Pancreas (tissue), 10 donors: Measurements from ENCODE around the gene NOVA2. TPM values are rescaled to one million over a fixed set of nuclear protein-coding genes. Genes with fewer than 3 reads are reported as not detected.

Experiments used
- ATAC-seq, 4 donors: fragments of 200-7000 bp; cut with Tn5 transposase; one replicate each; pipeline versions ENCODE4 v1.8.0 to v1.9.1; 2020; ENCODE audit warnings: mild to moderate bottlenecking in 4 of 4, moderate library complexity in 4 of 4
- DNase-seq, 6 donors: peaks; one replicate each; pipeline ENCODE4 v3.0.0-alpha.2; 2020
- FAIRE-seq: peaks from 2 replicates; lab custom pipeline; 2012; peaks lifted over from hg19 to GRCh38; lab: Jason Lieb, UNC
- H3K27ac ChIP-seq, 4 donors: fragments of 200-600 bp; sonication (generic); 1 replicate in 3 of 4; 2 replicates in 1 of 4; pipeline versions ENCODE4 v1.5.0 to v1.8.0; 2020
- H3K27me3 ChIP-seq, 4 donors: fragments of 200-600 bp; one replicate each; pipeline ENCODE4 v1.8.0; 2021
- H3K36me3 ChIP-seq, 3 donors: fragments of 200-600 bp; sonication (generic) in 1 of 3; one replicate each; pipeline versions ENCODE4 v1.5.0 to v1.8.0; 2020 to 2021
- H3K4me1 ChIP-seq, 3 donors: fragments of 200-600 bp; one replicate each; pipeline ENCODE4 v1.8.0; 2021
- H3K4me3 ChIP-seq, 4 donors: fragments of 200-600 bp; sonication (generic) in 2 of 4; one replicate each; pipeline versions ENCODE4 v1.5.0 to v1.8.0; 2020 to 2021
- H3K9me3 ChIP-seq, 4 donors: fragments of 200-600 bp; one replicate each; pipeline ENCODE4 v1.8.0; 2021
- CTCF ChIP-seq, 4 donors: fragments of 200-600 bp; sonication (generic) in 3 of 4; IDR thresholded peaks; one replicate each; pipeline versions ENCODE4 v1.5.0 to v1.8.0; 2021; ENCODE audit warnings: antibody characterized with exemption in 4 of 4
- WGBS, 2 donors: extraction: QIAGEN DNeasy Blood & Tissue Kit; methylation state at CpG; one replicate each; pipeline ENCODE4 v1.1.7; 2013; 5-methylcytosine and 5-hydroxymethylcytosine counted together
- intact Hi-C, 3 donors: fragments of 100-400 bp; cut with DNase I; formaldehyde crosslinking; loops; one replicate each; pipeline versions ENCODE4 v1.11.1 to v1.14.2; 2022
- polyA plus RNA-seq, 2 donors: library from polyadenylated mRNA; stranded (reverse); fragments of 200-250 nt; gene quantifications; one replicate each; pipeline ENCODE4 v1.2.3, GENCODE V29; 2013
- total RNA-seq, 6 donors: library from RNA; stranded (reverse); fragmentation: NEBNext Ultra II Directional in 4 of 6; extraction: Animal tissue kit (Norgen Biotek cat#: 25700) in 4 of 6; gene quantifications; one replicate each; pipeline versions ENCODE4 v1.2.1 to v1.2.4, GENCODE V29; 2021 to 2023
- donor health status: healthy with polysubstance abuse.
- donor health status: DM: no; HTN: no; CAD: no; lungs with moderate emphysema.
- donor health status: DM: no; HTN: no; CAD: no.
- donor health status: control.
- donor health status: control.
- donor health status: Bipolar disorder and iron deficiency.
- donor health status: DM: yes; HTN: yes; CAD: no.
- donor health status: DM: no; HTN: no; CAD: no.
- donor health status: DM: no; HTN: no; CAD: no.
- donor health status: DM: yes; HTN: yes; CAD: no.

Gene NOVA2
- total and polyA plus RNA-seq, 8 donors: 0.43 to 2.6 (median 1.2) TPM

GRCh38 chr19:45969676-45970075 is 4.0 kb downstream of the NOVA2 start:
- FAIRE-seq: no peak
- 48 to 70% methylated on average over 5 of the region's 5 CpGs for WGBS, 2 donors

GRCh38 chr19:45968626-45969025 is 5.0 kb downstream of the NOVA2 start:
- Histone ChIP-seq H3K27me3 (peaks cover 0 to 5% (median 0%) of the 10 kb centered on the region in 4 donors), H3K27ac (no peak overlapping the region), H3K36me3 (no peaks in the 10 kb centered on the region), H3K4me3 (no peak overlapping the region), H3K9me3 (no peaks in the 10 kb centered on the region), H3K4me1 (no peaks in the 10 kb centered on the region)
- intact Hi-C loops: no loop called here
- 49 to 58% methylated on average over 9 of the region's 9 CpGs for WGBS, 2 donors
- no peak for TF ChIP-seq CTCF (IDR thresholded peaks at IDR 0.05)
- FAIRE-seq: no peak
- no peak for ATAC-seq
- no peak for DNase-seq

More at GRCh38 chr19:45969676-45970075, 4.0 kb downstream of the NOVA2 start:
- no peak for ATAC-seq
- TF ChIP-seq CTCF (IDR thresholded peaks at IDR 0.05): no peak
- Histone ChIP-seq H3K4me3 (no peak overlapping the region), H3K9me3 (no peaks in the 10 kb centered on the region), H3K27ac (no peak overlapping the region), H3K27me3 (peaks cover 0 to 10% (median 0%) of the 10 kb centered on the region in 4 donors), H3K36me3 (no peaks in the 10 kb centered on the region), H3K4me1 (no peaks in the 10 kb centered on the region)
- intact Hi-C loops: no loop called here
- DNase-seq: no peak

DNA sequence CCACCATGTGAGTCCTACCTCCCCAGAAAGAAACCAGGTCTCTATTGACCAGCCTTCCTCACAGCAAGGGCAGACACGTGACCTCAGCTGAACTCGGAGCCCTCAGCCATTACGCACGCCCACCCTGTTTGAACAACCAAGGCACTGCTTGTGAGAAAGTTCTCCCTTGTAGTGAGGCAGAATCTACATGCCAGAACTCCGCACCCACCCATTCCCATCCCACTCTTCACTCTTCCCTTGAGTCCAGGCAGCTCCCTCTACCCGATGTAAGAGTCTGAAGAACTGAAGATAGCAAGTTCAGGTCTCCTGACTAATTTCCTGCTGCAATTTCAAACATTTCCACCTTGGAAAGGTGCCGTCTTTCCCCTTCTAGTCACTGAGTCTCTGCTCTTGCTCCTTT is 6.4 kb downstream of the NOVA2 start:
- DNase-seq (no peak), FAIRE-seq (no peak), ATAC-seq (no peak)
- Histone ChIP-seq H3K27ac (no peak overlapping the region), H3K4me3 (no peak overlapping the region), H3K4me1 (no peaks in the 10 kb centered on the region), H3K9me3 (no peaks in the 10 kb centered on the region), H3K36me3 (no peaks in the 10 kb centered on the region), H3K27me3 (peaks cover 0 to under 1% (median 0%) of the 10 kb centered on the region in 4 donors)
- intact Hi-C loops: no loop called here
- WGBS, 2 donors: 28 to 34% methylated on average over 7 of the region's 7 CpGs
- no peak for TF ChIP-seq CTCF (IDR thresholded peaks at IDR 0.05)

GRCh38 chr19:45962021-45962420 is 11.6 kb downstream of the NOVA2 start:
- H3K9me3 ChIP-seq: no peaks in the 10 kb centered on the region
- no peak overlapping the region for H3K4me3 ChIP-seq
- ATAC-seq: no peak
- TF ChIP-seq CTCF (IDR thresholded peaks at IDR 0.05): no peak
- intact Hi-C loops: no loop called here
- H3K4me1 ChIP-seq: no peaks in the 10 kb centered on the region
- H3K27ac ChIP-seq: no peak overlapping the region
- H3K27me3 ChIP-seq: no peaks in the 10 kb centered on the region
- DNase-seq: no peak
- WGBS, 2 donors: 78 to 83% methylated on average over 15 of the region's 15 CpGs
- H3K36me3 ChIP-seq: no peaks in the 10 kb centered on the region
- FAIRE-seq: no peak

DNA sequence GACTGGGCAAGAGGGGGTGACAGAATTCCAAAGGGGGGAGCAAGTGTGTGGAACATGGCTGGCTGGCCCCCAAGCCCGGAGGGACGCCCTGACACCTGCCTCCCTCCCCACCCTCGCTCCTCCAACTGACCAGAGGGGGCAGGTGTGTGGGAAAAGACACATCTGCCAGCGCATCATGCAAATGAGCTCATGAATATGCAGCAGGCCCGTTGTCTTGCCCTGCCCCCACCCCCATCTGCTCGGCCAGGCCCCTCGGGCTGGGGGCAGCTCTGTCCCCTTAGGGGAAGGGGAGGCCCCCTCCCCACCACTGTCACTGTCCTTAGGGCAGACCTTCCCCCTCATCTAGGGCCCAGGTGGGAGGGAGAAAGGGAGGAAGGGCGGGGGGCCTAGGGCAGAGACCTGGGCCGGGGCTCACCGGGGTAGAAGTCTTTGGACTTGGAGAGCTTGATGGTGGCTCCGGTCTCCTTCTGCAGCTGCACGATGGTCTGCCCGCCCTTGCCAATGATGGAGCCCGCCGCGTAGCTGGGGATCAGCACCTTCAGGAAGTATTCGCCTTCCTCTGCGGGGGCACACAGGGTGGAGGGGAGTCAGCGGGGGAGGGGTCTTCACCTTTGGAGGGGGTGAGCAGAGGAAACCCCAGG is 12.9 kb downstream of the NOVA2 start:
- 30 to 35% methylated on average over 19 of the region's 19 CpGs for WGBS, 2 donors

More for the DNA sequence above, 12.9 kb downstream of the NOVA2 start:
- H3K4me3 ChIP-seq: no peak overlapping the region
- intact Hi-C loops: no loop called here
- no peaks in the 10 kb centered on the region for H3K9me3 ChIP-seq
- H3K36me3 ChIP-seq: no peaks in the 10 kb centered on the region
- no peak for TF ChIP-seq CTCF (IDR thresholded peaks at IDR 0.05)
- FAIRE-seq (no peak), ATAC-seq (peak in 3 of 4 donors; percentile 48 to 66 (median 58)), DNase-seq (peak in 3 of 6 donors; percentile 34 to 40 (median 35))
- H3K27me3 ChIP-seq: no peaks in the 10 kb centered on the region
- H3K27ac ChIP-seq: no peak overlapping the region
- H3K4me1 ChIP-seq: no peaks in the 10 kb centered on the region
